Measurements from ENCODE around the gene KCTD13. TPM values are rescaled to one million over a fixed set of nuclear protein-coding genes. Genes with fewer than 3 reads are reported as not detected.

The KCTD13 gene
- total RNA-seq (52.3 TPM), polyA plus RNA-seq (10 to 100 TPM in 2 of 4 donors, 1 to 10 TPM in 2; 7.0 to 12.8 (median 9.9) TPM)

GRCh38 chr16:29925781-29926710 is at the start of gene KCTD13:
TSS of gene KCTD13 (minus strand) at chr16:29926226. CDS start at chr16:29926033, 193 bp downstream.
- ATAC-seq (ENCODE audit: low read depth in 2 of 2) (peak; percentile 81 to 91), DNase-seq (peak; percentile 82 to 91 (median 85))
- H3K4me1 ChIP-seq (ENCODE audit: control insufficient read depth, insufficient read depth, low read length, poor library complexity, severe bottlenecking), result peaks cover 27% of the 10 kb centered on the region
- Mint-ChIP-seq H3K27ac (peak within 1 kb of the TSS; percentile 86 to 97 (median 95)), H3K27me3 (no peaks in the 10 kb centered on the region), H3K9me3 (no peaks in the 10 kb centered on the region), H3K4me1 (peaks cover 14 to 52% (median 29%) of the 10 kb centered on the region in 4 donors), H3K36me3 (peaks cover 12% of the 10 kb centered on the region), H3K4me3 (peak within 1 kb of the TSS; percentile 92 to 100 (median 96))
- no peaks in the 10 kb centered on the region for H3K27me3 ChIP-seq (ENCODE audit: control insufficient read depth, insufficient read depth, low read length)
- no peaks in the 10 kb centered on the region for H3K9me3 ChIP-seq (ENCODE audit: control insufficient read depth in 2 of 2, low read length in 2 of 2)
- H3K27ac ChIP-seq (ENCODE audit: insufficient read depth, low read length, poor library complexity, severe bottlenecking), result peak within 1 kb of the TSS; percentile 77
- H3K36me3 ChIP-seq (ENCODE audit: control insufficient read depth, insufficient read depth, low read length), result peaks cover 19% of the 10 kb centered on the region
- peak within 1 kb of the TSS; percentile 82 for H3K4me3 ChIP-seq (ENCODE audit: low read depth, low read length)

DNA sequence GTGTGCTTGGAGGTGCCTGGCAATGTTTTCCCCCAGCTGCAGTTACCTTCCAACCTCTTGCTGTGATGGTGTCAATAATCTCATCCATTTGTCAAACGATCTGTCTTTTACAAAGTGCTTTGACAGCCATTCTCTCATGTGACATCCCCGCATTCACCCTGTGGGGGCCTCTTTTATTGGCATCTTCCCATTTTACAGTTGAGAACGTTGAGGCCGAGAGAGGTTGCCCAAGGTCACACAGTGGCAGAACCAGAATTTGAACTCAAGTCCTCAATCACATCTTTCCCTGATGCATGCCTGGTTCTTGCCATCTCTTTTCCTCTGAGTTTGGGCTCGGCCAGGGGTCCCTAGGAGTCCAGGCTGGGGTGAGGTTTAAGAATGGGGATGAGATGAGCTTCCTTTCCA is 49.1 kb upstream of the KCTD13 start:
- H3K27me3 Mint-ChIP-seq, result no peaks in the 10 kb centered on the region
- H3K27ac Mint-ChIP-seq, result peak overlapping the region; percentile 54 to 89 (median 87)
- Histone ChIP-seq H3K27ac (ENCODE audit: insufficient read depth, low read length, poor library complexity, severe bottlenecking) (peak overlapping the region; percentile 83), H3K9me3 (ENCODE audit: control insufficient read depth in 2 of 2, low read length in 2 of 2) (no peaks in the 10 kb centered on the region), H3K27me3 (ENCODE audit: control insufficient read depth, insufficient read depth, low read length) (no peaks in the 10 kb centered on the region), H3K4me3 (ENCODE audit: low read depth, low read length) (peak overlapping the region; percentile 87), H3K36me3 (ENCODE audit: control insufficient read depth, insufficient read depth, low read length) (peaks cover 25% of the 10 kb centered on the region), H3K4me1 (ENCODE audit: control insufficient read depth, insufficient read depth, low read length, poor library complexity, severe bottlenecking) (peaks cover 37% of the 10 kb centered on the region)
- peaks cover 13 to 42% (median 28%) of the 10 kb centered on the region in 4 donors for H3K4me1 Mint-ChIP-seq
- H3K9me3 Mint-ChIP-seq, result no peaks in the 10 kb centered on the region
- DNase-seq (no peak), ATAC-seq (ENCODE audit: low read depth in 2 of 2) (no peak)
- peak overlapping the region; percentile 84 to 100 (median 90) for H3K4me3 Mint-ChIP-seq
- H3K36me3 Mint-ChIP-seq, result peaks cover 10% of the 10 kb centered on the region

DNA sequence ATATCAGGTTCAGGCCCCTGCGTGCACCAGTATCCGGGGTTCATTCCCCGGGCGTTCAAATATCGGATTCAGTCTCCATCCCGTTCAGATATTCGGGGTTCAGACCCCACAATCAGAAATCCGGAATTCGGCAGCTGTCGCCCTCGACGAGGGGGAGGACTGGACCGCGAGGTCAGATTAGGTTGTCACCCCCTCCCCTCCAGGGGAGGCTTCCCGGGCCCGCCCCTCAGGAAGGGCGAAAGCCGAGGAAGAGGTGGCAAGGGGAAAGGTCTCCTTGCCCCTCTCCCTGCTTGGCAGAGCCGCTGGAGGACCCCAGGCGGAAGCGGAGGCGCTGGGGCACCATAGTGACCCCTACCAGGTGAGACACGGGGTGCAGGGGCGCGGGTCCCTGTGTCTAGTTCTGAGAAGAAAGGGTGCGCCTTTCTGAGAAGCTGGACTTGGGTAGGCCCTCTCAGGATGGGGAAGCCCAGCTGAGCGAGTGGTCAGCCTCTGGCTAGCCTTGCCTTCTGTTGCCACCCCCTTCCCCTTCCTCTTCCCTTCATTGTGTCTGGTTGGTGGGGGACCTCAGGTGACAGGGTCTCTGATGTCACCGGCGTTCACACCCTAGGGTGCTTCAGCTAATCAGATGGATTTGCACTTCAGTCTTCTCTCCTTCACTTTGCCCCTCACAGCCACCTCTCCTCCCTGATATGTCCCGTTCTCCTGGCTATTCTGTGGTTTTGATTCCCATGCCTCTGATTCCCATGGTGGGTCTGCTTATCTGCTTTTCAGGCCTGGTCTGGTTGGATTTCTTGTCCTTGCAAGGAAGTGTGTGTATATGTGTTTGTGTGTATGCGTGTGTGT is 48.5 kb upstream of the KCTD13 start:
- ATAC-seq (ENCODE audit: low read depth in 2 of 2) (no peak), DNase-seq (peak; percentile 6 to 46 (median 26))
- Histone ChIP-seq H3K27ac (ENCODE audit: insufficient read depth, low read length, poor library complexity, severe bottlenecking) (peak overlapping the region; percentile 83), H3K27me3 (ENCODE audit: control insufficient read depth, insufficient read depth, low read length) (no peaks in the 10 kb centered on the region), H3K36me3 (ENCODE audit: control insufficient read depth, insufficient read depth, low read length) (peaks cover 21% of the 10 kb centered on the region), H3K4me1 (ENCODE audit: control insufficient read depth, insufficient read depth, low read length, poor library complexity, severe bottlenecking) (peaks cover 37% of the 10 kb centered on the region), H3K4me3 (ENCODE audit: low read depth, low read length) (peak overlapping the region; percentile 87), H3K9me3 (ENCODE audit: control insufficient read depth in 2 of 2, low read length in 2 of 2) (no peaks in the 10 kb centered on the region)
- Mint-ChIP-seq H3K4me1 (peaks cover 13 to 42% (median 28%) of the 10 kb centered on the region in 4 donors), H3K4me3 (peak overlapping the region; percentile 84 to 100 (median 90)), H3K27ac (peak overlapping the region; percentile 87 to 93 (median 89)), H3K9me3 (no peaks in the 10 kb centered on the region), H3K36me3 (peaks cover 8% of the 10 kb centered on the region), H3K27me3 (no peaks in the 10 kb centered on the region)

DNA sequence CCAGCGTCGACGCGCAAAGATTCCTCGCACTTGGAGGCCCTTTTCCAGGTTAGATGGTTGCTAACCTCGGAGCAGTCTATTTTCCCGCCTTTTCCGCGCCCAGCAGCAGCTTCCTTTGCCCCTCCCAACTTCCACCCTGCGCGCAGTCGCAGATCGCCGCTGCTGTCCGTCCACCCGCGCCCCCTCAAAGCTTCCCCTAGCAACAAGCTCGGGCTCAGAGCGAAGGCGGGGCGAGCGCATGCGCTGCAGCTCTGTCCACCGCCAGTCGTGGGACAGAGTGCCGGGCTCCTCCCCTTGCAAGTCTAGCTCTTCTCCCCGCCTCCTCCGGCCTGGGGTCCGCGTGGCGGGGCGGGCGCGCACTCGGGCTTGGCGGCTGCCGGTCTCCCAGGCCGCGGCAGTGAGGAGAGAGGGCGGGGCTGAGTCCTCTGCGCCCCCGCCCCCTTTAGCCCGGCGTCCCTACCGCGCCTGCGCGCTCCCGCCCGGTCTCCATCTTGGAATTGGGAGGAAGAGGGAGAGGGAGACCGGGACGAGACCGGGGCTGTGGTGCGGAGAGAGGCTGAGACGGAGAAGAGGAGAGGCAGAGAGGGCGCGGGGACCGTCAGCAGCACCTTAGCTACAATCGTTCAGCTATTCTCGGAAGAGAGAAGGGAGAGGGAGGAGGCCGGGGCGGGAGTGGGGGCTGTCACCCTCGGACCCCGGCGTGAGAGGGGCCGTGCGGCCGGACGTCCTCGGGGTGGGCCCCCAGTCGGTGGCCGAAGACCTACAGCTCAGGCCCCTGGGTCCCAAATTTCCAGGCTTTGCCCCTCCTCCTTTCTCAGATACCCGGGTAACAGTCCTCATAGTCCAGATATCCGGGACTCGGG is 47.6 kb upstream of the KCTD13 start, which contains the start of gene TAOK2:
Gene TAOK2, plus strand, starts transcription at position 485 of the 863 bp plus-strand sequence. CDS start 3,905 bp downstream, outside the sequence.
- no peaks in the 10 kb centered on the region for H3K27me3 ChIP-seq (ENCODE audit: control insufficient read depth, insufficient read depth, low read length)
- peak within 1 kb of the TSS; percentile 83 for H3K27ac ChIP-seq (ENCODE audit: insufficient read depth, low read length, poor library complexity, severe bottlenecking)
- Mint-ChIP-seq H3K27me3 (no peaks in the 10 kb centered on the region), H3K27ac (peak within 1 kb of the TSS; percentile 87 to 93 (median 89)), H3K4me1 (peaks cover 16 to 42% (median 28%) of the 10 kb centered on the region in 4 donors), H3K36me3 (peaks cover 7% of the 10 kb centered on the region), H3K9me3 (no peaks in the 10 kb centered on the region), H3K4me3 (peak within 1 kb of the TSS; percentile 84 to 100 (median 90))
- DNase-seq, result peak; percentile 90 to 98 (median 93)
- peak; percentile 95 to 96 for ATAC-seq (ENCODE audit: low read depth in 2 of 2)
- no peaks in the 10 kb centered on the region for H3K9me3 ChIP-seq (ENCODE audit: control insufficient read depth in 2 of 2, low read length in 2 of 2)
- peaks cover 37% of the 10 kb centered on the region for H3K4me1 ChIP-seq (ENCODE audit: control insufficient read depth, insufficient read depth, low read length, poor library complexity, severe bottlenecking)
- peaks cover 16% of the 10 kb centered on the region for H3K36me3 ChIP-seq (ENCODE audit: control insufficient read depth, insufficient read depth, low read length)
- peak within 1 kb of the TSS; percentile 87 for H3K4me3 ChIP-seq (ENCODE audit: low read depth, low read length)

DNA sequence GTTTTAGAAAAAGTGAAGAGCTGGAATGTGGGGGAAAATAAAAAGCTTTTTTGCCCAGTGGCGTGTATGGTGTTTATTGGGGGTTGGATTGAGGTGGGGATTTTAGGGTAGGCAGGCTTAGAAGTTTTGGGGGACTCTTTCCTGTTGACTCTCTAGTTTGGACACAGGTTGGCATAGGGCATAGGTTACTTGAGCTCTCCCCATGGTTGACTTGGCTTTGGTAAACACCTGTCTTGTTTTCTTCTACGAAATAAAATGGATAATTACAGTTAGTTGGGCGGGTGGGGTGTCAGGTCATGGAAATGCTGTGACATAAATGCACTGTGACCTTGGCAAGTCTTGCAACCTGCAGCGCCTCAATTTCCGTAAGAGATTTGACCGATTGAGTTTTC is 47.0 kb upstream of the KCTD13 start:
- H3K36me3 Mint-ChIP-seq, result peaks cover 10% of the 10 kb centered on the region
- no peaks in the 10 kb centered on the region for H3K9me3 Mint-ChIP-seq
- peak overlapping the region; percentile 83 for H3K27ac ChIP-seq (ENCODE audit: insufficient read depth, low read length, poor library complexity, severe bottlenecking)
- ATAC-seq (ENCODE audit: low read depth in 2 of 2) (no peak), DNase-seq (no peak)
- no peaks in the 10 kb centered on the region for H3K9me3 ChIP-seq (ENCODE audit: control insufficient read depth in 2 of 2, low read length in 2 of 2)
- peaks cover 20 to 42% (median 28%) of the 10 kb centered on the region in 4 donors for H3K4me1 Mint-ChIP-seq
- peaks cover 37% of the 10 kb centered on the region for H3K4me1 ChIP-seq (ENCODE audit: control insufficient read depth, insufficient read depth, low read length, poor library complexity, severe bottlenecking)
- H3K27me3 ChIP-seq (ENCODE audit: control insufficient read depth, insufficient read depth, low read length), result no peaks in the 10 kb centered on the region
- H3K4me3 ChIP-seq (ENCODE audit: low read depth, low read length), result peak overlapping the region; percentile 57
- peaks cover 16% of the 10 kb centered on the region for H3K36me3 ChIP-seq (ENCODE audit: control insufficient read depth, insufficient read depth, low read length)
- H3K27ac Mint-ChIP-seq, result peak overlapping the region in 2 of 3 donors; percentile 87 to 88
- no peaks in the 10 kb centered on the region for H3K27me3 Mint-ChIP-seq
- peak overlapping the region; percentile 84 to 100 (median 90) for H3K4me3 Mint-ChIP-seq

DNA sequence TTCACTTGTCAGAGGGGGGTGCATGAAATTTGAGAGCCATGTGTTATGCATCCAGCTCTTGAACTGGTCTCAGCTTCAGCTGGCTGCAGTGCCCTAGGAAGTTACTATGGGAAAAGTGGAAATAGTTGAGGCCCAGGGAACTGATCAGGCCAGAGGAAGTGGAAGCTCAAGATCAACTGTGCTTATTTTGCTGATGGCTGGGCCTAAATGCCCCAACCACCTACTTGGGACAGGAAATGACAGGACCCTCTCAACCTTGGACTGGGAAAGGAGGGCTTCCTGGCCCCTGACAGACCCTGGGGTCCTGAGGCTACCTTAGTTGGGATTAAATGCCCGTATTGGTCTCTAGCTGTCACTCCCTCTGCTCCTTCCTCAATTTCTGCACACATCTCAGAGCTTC is 46.5 kb upstream of the KCTD13 start:
- Mint-ChIP-seq H3K4me3 (peak overlapping the region; percentile 84 to 100 (median 90)), H3K27ac (peak overlapping the region in 2 of 3 donors; percentile 36 to 87), H3K4me1 (peaks cover 20 to 42% (median 28%) of the 10 kb centered on the region in 4 donors), H3K9me3 (no peaks in the 10 kb centered on the region), H3K36me3 (peaks cover 10% of the 10 kb centered on the region), H3K27me3 (no peaks in the 10 kb centered on the region)
- Histone ChIP-seq H3K9me3 (ENCODE audit: control insufficient read depth in 2 of 2, low read length in 2 of 2) (no peaks in the 10 kb centered on the region), H3K27ac (ENCODE audit: insufficient read depth, low read length, poor library complexity, severe bottlenecking) (peak overlapping the region; percentile 83), H3K36me3 (ENCODE audit: control insufficient read depth, insufficient read depth, low read length) (peaks cover 15% of the 10 kb centered on the region), H3K27me3 (ENCODE audit: control insufficient read depth, insufficient read depth, low read length) (no peaks in the 10 kb centered on the region), H3K4me3 (ENCODE audit: low read depth, low read length) (no peak overlapping the region), H3K4me1 (ENCODE audit: control insufficient read depth, insufficient read depth, low read length, poor library complexity, severe bottlenecking) (peaks cover 37% of the 10 kb centered on the region)
- DNase-seq (no peak), ATAC-seq (ENCODE audit: low read depth in 2 of 2) (no peak)

Measured in CD4-positive, CD25-positive, alpha-beta regulatory T cell (primary cell).